Tibial nerve (tissue), 4 donors: ENCODE results near the gene REG3A. TPM values are rescaled to one million over a fixed set of nuclear protein-coding genes. Genes with fewer than 3 reads are reported as not detected.

Experiments
- DNase-seq, 2 donors: peaks; one replicate each; pipeline ENCODE4 v3.0.0-alpha.2; 2019; ENCODE audit warnings: low spot score in 2 of 2
- H3K27ac ChIP-seq, 4 donors: fragments of 200-600 bp; sonication (generic) in 3 of 4; one replicate each; pipeline ENCODE4 v1.5.1; 2017 to 2019; ENCODE audit warnings: mild to moderate bottlenecking in 1 of 4
- H3K27me3 ChIP-seq, 2 donors: fragments of 200-600 bp; sonication (generic) in 1 of 2; one replicate each; pipeline versions ENCODE4 v1.5.1 to v1.6.0; 2017 to 2019
- H3K36me3 ChIP-seq, 3 donors: fragments of 200-600 bp; sonication (generic); one replicate each; pipeline ENCODE4 v1.5.1; 2018 to 2019
- H3K4me1 ChIP-seq, 4 donors: fragments of 200-600 bp; sonication (generic) in 3 of 4; one replicate each; pipeline ENCODE4 v1.5.1; 2017 to 2019
- H3K4me3 ChIP-seq, 4 donors: fragments of 200-600 bp; sonication (generic) in 3 of 4; one replicate each; pipeline ENCODE4 v1.5.1; 2017 to 2019; ENCODE audit warnings: mild to moderate bottlenecking in 1 of 4, moderate library complexity in 1 of 4
- H3K9me3 ChIP-seq, 4 donors: fragments of 200-600 bp; sonication (generic) in 3 of 4; one replicate each; pipeline ENCODE4 v1.5.1; 2017 to 2019
- CTCF ChIP-seq, 5 experiments: fragments of 200-600 bp in 3 of 5; fragments of 450-650 bp in 2 of 5; sonication (generic) in 3 of 5; IDR thresholded peaks; one replicate each; pipeline ENCODE4 v1.5.1; 2016 to 2019; ENCODE audit warnings: antibody characterized with exemption in 5 of 5, mild to moderate bottlenecking in 3 of 5, moderate library complexity in 2 of 5
- EP300 ChIP-seq, 2 donors: sonication (generic); formaldehyde crosslinking; IDR thresholded peaks; one replicate each; pipeline ENCODE4 v1.6.1; 2017; ENCODE audit warnings: antibody characterized with exemption in 2 of 2, mild to moderate bottlenecking in 1 of 2
- POLR2A ChIP-seq, 2 donors: fragments of 450-650 bp; IDR thresholded peaks; one replicate each; pipeline ENCODE4 v1.6.1; 2017; ENCODE audit warnings: antibody characterized with exemption in 2 of 2, mild to moderate bottlenecking in 2 of 2, moderate library complexity in 2 of 2
- WGBS, 2 donors: methylation state at CpG; one replicate each; pipeline ENCODE4 v1.1.5; 2018; 5-methylcytosine and 5-hydroxymethylcytosine counted together
- total RNA-seq, 4 donors: library from RNA; depleted of rRNA; stranded (reverse); fragments of >200 nt; gene quantifications; one replicate each; pipeline ENCODE4 v1.1.0, GENCODE V29; 2016

The REG3A gene
- total RNA-seq, 4 donors from 2014 or later, result not detected

- Histone ChIP-seq H3K27me3 (no peaks in the 10 kb centered on the region), H3K9me3 (no peaks in the 10 kb centered on the region), H3K4me3 (no peak overlapping the region), H3K27ac (no peak overlapping the region), H3K4me1 (no peaks in the 10 kb centered on the region), H3K36me3 (no peaks in the 10 kb centered on the region)
- WGBS, 2 donors, result 81 to 82% methylated on average over 3 of the region's 3 CpGs
- no peak for TF ChIP-seq EP300 (IDR thresholded peaks at IDR 0.05)
- TF ChIP-seq CTCF (IDR thresholded peaks at IDR 0.05), result no peak
- no peak for TF ChIP-seq POLR2A (IDR thresholded peaks at IDR 0.05)
- DNase-seq, result no peak
Observed at GRCh38 chr2:79138385-79138784, 21.2 kb downstream of the REG3A start.

- Histone ChIP-seq H3K4me3 (no peak overlapping the region), H3K36me3 (no peaks in the 10 kb centered on the region), H3K9me3 (no peaks in the 10 kb centered on the region), H3K27ac (no peak overlapping the region), H3K4me1 (peaks cover 0 to 6% (median 0%) of the 10 kb centered on the region in 4 donors), H3K27me3 (no peaks in the 10 kb centered on the region)
- WGBS, 2 donors, result 77 to 88% methylated on average over 4 of the region's 4 CpGs
- DNase-seq, result no peak
- TF ChIP-seq POLR2A (IDR thresholded peaks at IDR 0.05) (no peak), EP300 (IDR thresholded peaks at IDR 0.05) (no peak), CTCF (IDR thresholded peaks at IDR 0.05) (no peak)
Observed at GRCh38 chr2:79131687-79132086, 27.9 kb downstream of the REG3A start.

- Histone ChIP-seq H3K4me1 (peaks cover 0 to 6% (median 0%) of the 10 kb centered on the region in 4 donors), H3K36me3 (no peaks in the 10 kb centered on the region), H3K4me3 (no peak overlapping the region), H3K9me3 (no peaks in the 10 kb centered on the region), H3K27me3 (no peaks in the 10 kb centered on the region), H3K27ac (no peak overlapping the region)
- no peak for TF ChIP-seq CTCF (IDR thresholded peaks at IDR 0.05)
- TF ChIP-seq POLR2A (IDR thresholded peaks at IDR 0.05), result no peak
- no peak for TF ChIP-seq EP300 (IDR thresholded peaks at IDR 0.05)
- DNase-seq, result no peak
Observed at GRCh38 chr2:79129804-79130203, 29.7 kb downstream of the REG3A start.

- Histone ChIP-seq H3K4me3 (no peak overlapping the region), H3K27me3 (no peaks in the 10 kb centered on the region), H3K36me3 (no peaks in the 10 kb centered on the region), H3K27ac (no peak overlapping the region), H3K4me1 (peaks cover 0 to 6% (median 0%) of the 10 kb centered on the region in 4 donors), H3K9me3 (no peaks in the 10 kb centered on the region)
- TF ChIP-seq EP300 (IDR thresholded peaks at IDR 0.05), result no peak
- no peak for TF ChIP-seq CTCF (IDR thresholded peaks at IDR 0.05)
- no peak for TF ChIP-seq POLR2A (IDR thresholded peaks at IDR 0.05)
- WGBS, 2 donors, result 63 to 68% methylated on average over 6 of the region's 6 CpGs
- no peak for DNase-seq
Observed at GRCh38 chr2:79129260-79129659, 30.3 kb downstream of the REG3A start.

GRCh38 chr2:79128406-79128805 lies 31.1 kb downstream of the REG3A start:
- 91 to 93% methylated on average over 3 of the region's 3 CpGs for WGBS, 2 donors
- no peak for DNase-seq
- no peak for TF ChIP-seq CTCF (IDR thresholded peaks at IDR 0.05)
- no peak for TF ChIP-seq POLR2A (IDR thresholded peaks at IDR 0.05)
- TF ChIP-seq EP300 (IDR thresholded peaks at IDR 0.05), result no peak
- Histone ChIP-seq H3K27me3 (no peaks in the 10 kb centered on the region), H3K4me3 (no peak overlapping the region), H3K4me1 (peaks cover 0 to 6% (median 0%) of the 10 kb centered on the region in 4 donors), H3K9me3 (no peaks in the 10 kb centered on the region), H3K36me3 (no peaks in the 10 kb centered on the region), H3K27ac (no peak overlapping the region)
